WTC11 (cell line): Measurements from ENCODE around the gene TULP3. TPM values are rescaled to one million over a fixed set of nuclear protein-coding genes. Genes with fewer than 3 reads are reported as not detected.

Experiments used
- ATAC-seq: fragments of 200-7000 bp; cut with Tn5 transposase; 2 replicates; pipeline ENCODE4 v1.10.0; 2021; ENCODE audit warnings: mild to moderate bottlenecking, moderate library complexity
- CTCF ChIA-PET: fragments of 300-600 bp; sonication (Branson Sonifier 250); formaldehyde crosslinking; loops from one replicate; lab custom pipeline; 2021; ENCODE audit warnings: antibody characterized with exemption; lab: Charles Lee
- POLR2A ChIA-PET: fragments of 350-600 bp; sonication (Branson Sonifier 250); formaldehyde crosslinking; loops from one replicate; lab custom pipeline; 2021; ENCODE audit warnings: antibody characterized with exemption; lab: Charles Lee
- DNase-seq: peaks from one replicate; pipeline ENCODE4 v3.0.0; 2021; ENCODE audit warnings: low spot score
- H3K27ac Mint-ChIP-seq: 2 replicates; pipeline ENCODE4 v1.8.0; 2021; ENCODE audit warnings: mixed read lengths
- H3K27me3 Mint-ChIP-seq: 2 replicates; pipeline ENCODE4 v1.8.0; 2021; ENCODE audit warnings: low read depth, mild to moderate bottlenecking, moderate library complexity, mixed read lengths
- H3K36me3 Mint-ChIP-seq: 2 replicates; pipeline ENCODE4 v1.8.0; 2021; ENCODE audit warnings: mixed read lengths
- H3K4me1 Mint-ChIP-seq: 2 replicates; pipeline ENCODE4 v1.8.0; 2022; ENCODE audit warnings: mixed read lengths
- H3K4me3 Mint-ChIP-seq: 2 replicates; pipeline ENCODE4 v1.8.0; 2021; ENCODE audit warnings: mild to moderate bottlenecking, moderate library complexity, mixed read lengths
- H3K9me3 Mint-ChIP-seq: 2 replicates; pipeline ENCODE4 v1.8.0; 2021; ENCODE audit warnings: mixed read lengths
- ARID4B ChIP-seq: sonication (generic); formaldehyde crosslinking; IDR thresholded peaks from 2 replicates; pipeline ENCODE4 v1.8.0; 2023; ENCODE audit warnings: missing genetic modification reagents, mild to moderate bottlenecking, borderline replicate concordance
- CBFB ChIP-seq: sonication (generic); formaldehyde crosslinking; IDR thresholded peaks from 2 replicates; pipeline ENCODE4 v1.8.1; 2022; ENCODE audit warnings: mild to moderate bottlenecking, low read depth, missing genetic modification reagents
- E2F4 ChIP-seq: sonication (generic); formaldehyde crosslinking; IDR thresholded peaks from 2 replicates; pipeline ENCODE4 v1.8.1; 2022; ENCODE audit warnings: low read depth, mild to moderate bottlenecking, moderate library complexity, missing genetic modification reagents, borderline replicate concordance
- ESRRA ChIP-seq: sonication (generic); formaldehyde crosslinking; IDR thresholded peaks from 2 replicates; pipeline ENCODE4 v1.8.1; 2022; ENCODE audit warnings: mild to moderate bottlenecking, missing genetic modification reagents, borderline replicate concordance
- MAX ChIP-seq: sonication (generic); formaldehyde crosslinking; IDR thresholded peaks from 2 replicates; pipeline ENCODE4 v1.8.0; 2022; ENCODE audit warnings: mild to moderate bottlenecking, missing genetic modification reagents
- MYBL2 ChIP-seq: sonication (generic); formaldehyde crosslinking; IDR thresholded peaks from 2 replicates; pipeline ENCODE4 v1.8.1; 2023; ENCODE audit warnings: mild to moderate bottlenecking, moderate library complexity, missing genetic modification reagents
- SOX15 ChIP-seq: fragments of 250-450 bp; sonication (Bioruptor Pico); IDR thresholded peaks from 2 replicates; pipeline ENCODE4 v1.9.0; 2021; ENCODE audit warnings: mild to moderate bottlenecking
- SP1 ChIP-seq: sonication (generic); formaldehyde crosslinking; conservative IDR thresholded peaks from 2 replicates; pipeline ENCODE4 v1.8.1; 2022; ENCODE audit warnings: missing genetic modification reagents
- STAT6 ChIP-seq: sonication (generic); formaldehyde crosslinking; conservative IDR thresholded peaks from 2 replicates; pipeline ENCODE4 v1.8.1; 2023; ENCODE audit warnings: mild to moderate bottlenecking, low read depth, missing genetic modification reagents, moderate library complexity
- ZBTB21 ChIP-seq: sonication (generic); formaldehyde crosslinking; IDR thresholded peaks from 2 replicates; pipeline ENCODE4 v1.8.1; 2023; ENCODE audit warnings: mild to moderate bottlenecking, missing genetic modification reagents, borderline replicate concordance
- ZNF121 ChIP-seq: sonication (generic); formaldehyde crosslinking; IDR thresholded peaks from 2 replicates; pipeline ENCODE4 v1.8.0; 2023; ENCODE audit warnings: missing genetic modification reagents
- ZNF396 ChIP-seq: fragments of 250-450 bp; sonication (Bioruptor Pico); IDR thresholded peaks from 2 replicates; pipeline ENCODE4 v1.8.0; 2021; ENCODE audit warnings: mild to moderate bottlenecking, moderate library complexity, borderline replicate concordance
- ZNF671 ChIP-seq: fragments of 250-450 bp; sonication (Bioruptor Pico); IDR thresholded peaks from 2 replicates; pipeline ENCODE4 v1.8.0; 2021; ENCODE audit warnings: mild to moderate bottlenecking
- total RNA-seq: library from RNA; stranded (reverse); gene quantifications from 3 replicates; pipeline ENCODE4 v1.2.3, GENCODE V29; 2021
- TF ChIP-seq, protein P1 (sequence below): sonication (generic); formaldehyde crosslinking; IDR thresholded peaks from 2 replicates; pipeline ENCODE4 v1.8.1; 2023; ENCODE audit warnings: mild to moderate bottlenecking, missing genetic modification reagents, moderate library complexity
- TF ChIP-seq, protein P2 (sequence below): fragments of 250-450 bp; sonication (Bioruptor Pico); conservative IDR thresholded peaks from 2 replicates; pipeline ENCODE4 v1.9.0; 2021; ENCODE audit warnings: mild to moderate bottlenecking
- TF ChIP-seq, protein P3 (sequence below): sonication (generic); formaldehyde crosslinking; IDR thresholded peaks from 2 replicates; pipeline ENCODE4 v1.8.0; 2022; ENCODE audit warnings: missing genetic modification reagents

Gene TULP3
- total RNA-seq, 1 experiment from 2014 or later, result 17.4 TPM

- TF ChIP-seq, protein P1, sequence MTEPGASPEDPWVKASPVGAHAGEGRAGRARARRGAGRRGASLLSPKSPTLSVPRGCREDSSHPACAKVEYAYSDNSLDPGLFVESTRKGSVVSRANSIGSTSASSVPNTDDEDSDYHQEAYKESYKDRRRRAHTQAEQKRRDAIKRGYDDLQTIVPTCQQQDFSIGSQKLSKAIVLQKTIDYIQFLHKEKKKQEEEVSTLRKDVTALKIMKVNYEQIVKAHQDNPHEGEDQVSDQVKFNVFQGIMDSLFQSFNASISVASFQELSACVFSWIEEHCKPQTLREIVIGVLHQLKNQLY, result no peak
- no peak for TF ChIP-seq SOX15 (CRISPR knock-in tag)
- no peak; the same call in 1 of the 2 replicates for TF ChIP-seq SP1 (CRISPR knock-in tag)
- no peak for TF ChIP-seq ESRRA
- 0 out of 2 replicates have a peak, but pooled peaks have one; percentile 12 for TF ChIP-seq ZNF121 (CRISPR knock-in tag)
- TF ChIP-seq, protein P2, sequence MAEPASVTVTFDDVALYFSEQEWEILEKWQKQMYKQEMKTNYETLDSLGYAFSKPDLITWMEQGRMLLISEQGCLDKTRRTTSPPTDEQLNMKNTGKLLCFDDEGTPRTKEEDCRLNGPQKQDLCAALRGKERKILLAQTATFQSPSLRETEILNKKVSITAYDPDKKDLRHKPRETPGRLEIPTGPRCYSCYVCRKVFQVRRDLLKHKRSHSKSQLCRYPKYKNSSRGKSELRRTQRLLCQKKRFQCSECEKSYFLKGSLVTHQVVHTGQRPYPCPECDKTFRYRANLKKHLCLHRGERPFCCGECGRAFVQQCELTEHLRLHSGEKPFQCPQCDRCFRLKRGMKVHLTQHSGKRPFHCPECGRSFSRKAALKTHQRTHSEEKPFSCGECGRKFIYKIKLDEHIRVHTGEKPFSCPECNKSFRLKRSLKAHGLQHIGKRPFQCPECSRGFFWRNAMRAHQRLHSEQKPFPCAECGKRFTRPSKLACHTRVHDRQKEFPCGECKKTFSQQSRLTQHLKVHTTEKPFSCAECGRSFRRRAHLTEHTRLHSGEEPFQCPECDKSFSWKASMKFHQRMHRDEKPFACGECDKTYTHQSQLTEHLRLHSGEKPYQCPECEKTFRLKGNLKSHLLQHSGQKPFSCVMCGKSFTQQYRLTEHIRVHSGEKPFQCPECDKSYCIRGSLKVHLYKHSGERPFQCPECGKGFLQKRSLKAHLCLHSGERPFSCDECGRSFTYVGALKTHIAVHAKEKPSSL (CRISPR knock-in tag), result no peak
- TF ChIP-seq MYBL2 (CRISPR knock-in tag), result peak; percentile 99
- no peak for TF ChIP-seq STAT6 (CRISPR knock-in tag)
- TF ChIP-seq CBFB (CRISPR knock-in tag), result no peak
- TF ChIP-seq, all 79 proteins: peak for 26
Observed at GRCh38 chr12:2877047-2877952, 13.4 kb upstream of the TULP3 start, which contains the start of the genes FOXM1 and RHNO1 (continued).

GRCh38 chr12:2877953-2878732 lies 12.5 kb upstream of the TULP3 start:
- POLR2A ChIA-PET, result interaction anchor here (1.2 to 2.4 kb wide), 4 partner anchors 13 to 82 kb away, joined by 3 to 24 read pairs (median 4); partner anchors contain the start of gene TULP3
- H3K27ac Mint-ChIP-seq, result peak overlapping the region; percentile 94
- peaks cover 25% of the 10 kb centered on the region for H3K4me1 Mint-ChIP-seq
- no peaks in the 10 kb centered on the region for H3K9me3 Mint-ChIP-seq
- peak; percentile 24 for ATAC-seq
- CTCF ChIA-PET, result interaction anchor here (0.5 to 2.8 kb wide), 11 partner anchors 12 to 163 kb away, joined by 3 to 31 read pairs (median 5); partner anchors contain the start of gene TULP3
- H3K4me3 Mint-ChIP-seq, result peak overlapping the region; percentile 99
- H3K27me3 Mint-ChIP-seq, result no peaks in the 10 kb centered on the region
- DNase-seq, result no peak
- H3K36me3 Mint-ChIP-seq, result peaks cover 21% of the 10 kb centered on the region
- no peak for TF ChIP-seq ZNF396
- TF ChIP-seq ZNF671 (CRISPR knock-in tag), result no peak
- TF ChIP-seq ESRRA, result no peak
- TF ChIP-seq MAX, result peak; percentile 18; the same call in 1 of the 2 replicates
- TF ChIP-seq SOX15 (CRISPR knock-in tag), result no peak
- no peak for TF ChIP-seq E2F4 (CRISPR knock-in tag)
- no peak for TF ChIP-seq ARID4B (CRISPR knock-in tag)
- TF ChIP-seq SP1 (CRISPR knock-in tag), result no peak
- TF ChIP-seq, protein P3, sequence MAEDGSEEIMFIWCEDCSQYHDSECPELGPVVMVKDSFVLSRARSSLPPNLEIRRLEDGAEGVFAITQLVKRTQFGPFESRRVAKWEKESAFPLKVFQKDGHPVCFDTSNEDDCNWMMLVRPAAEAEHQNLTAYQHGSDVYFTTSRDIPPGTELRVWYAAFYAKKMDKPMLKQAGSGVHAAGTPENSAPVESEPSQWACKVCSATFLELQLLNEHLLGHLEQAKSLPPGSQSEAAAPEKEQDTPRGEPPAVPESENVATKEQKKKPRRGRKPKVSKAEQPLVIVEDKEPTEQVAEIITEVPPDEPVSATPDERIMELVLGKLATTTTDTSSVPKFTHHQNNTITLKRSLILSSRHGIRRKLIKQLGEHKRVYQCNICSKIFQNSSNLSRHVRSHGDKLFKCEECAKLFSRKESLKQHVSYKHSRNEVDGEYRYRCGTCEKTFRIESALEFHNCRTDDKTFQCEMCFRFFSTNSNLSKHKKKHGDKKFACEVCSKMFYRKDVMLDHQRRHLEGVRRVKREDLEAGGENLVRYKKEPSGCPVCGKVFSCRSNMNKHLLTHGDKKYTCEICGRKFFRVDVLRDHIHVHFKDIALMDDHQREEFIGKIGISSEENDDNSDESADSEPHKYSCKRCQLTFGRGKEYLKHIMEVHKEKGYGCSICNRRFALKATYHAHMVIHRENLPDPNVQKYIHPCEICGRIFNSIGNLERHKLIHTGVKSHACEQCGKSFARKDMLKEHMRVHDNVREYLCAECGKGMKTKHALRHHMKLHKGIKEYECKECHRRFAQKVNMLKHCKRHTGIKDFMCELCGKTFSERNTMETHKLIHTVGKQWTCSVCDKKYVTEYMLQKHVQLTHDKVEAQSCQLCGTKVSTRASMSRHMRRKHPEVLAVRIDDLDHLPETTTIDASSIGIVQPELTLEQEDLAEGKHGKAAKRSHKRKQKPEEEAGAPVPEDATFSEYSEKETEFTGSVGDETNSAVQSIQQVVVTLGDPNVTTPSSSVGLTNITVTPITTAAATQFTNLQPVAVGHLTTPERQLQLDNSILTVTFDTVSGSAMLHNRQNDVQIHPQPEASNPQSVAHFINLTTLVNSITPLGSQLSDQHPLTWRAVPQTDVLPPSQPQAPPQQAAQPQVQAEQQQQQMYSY (CRISPR knock-in tag), result no peak
- TF ChIP-seq ZBTB21 (CRISPR knock-in tag), result no peak
- TF ChIP-seq ZNF121 (CRISPR knock-in tag), result 0 out of 2 replicates have a peak, but pooled peaks have one; percentile 41
